Activated CD8-positive, alpha-beta memory T cell treated with anti-CD3 and anti-CD28 coated beads, Interleukin-2, amount 10 ng/mL, durations not matched to agents 7 days and 5 days (primary cell): Measurements from ENCODE around the gene GSDME. TPM values are rescaled to one million over a fixed set of nuclear protein-coding genes. Genes with fewer than 3 reads are reported as not detected.
A peak's percentile ranks its signal among the peaks of the same experiment; 100 is the strongest.

Source experiments
- ATAC-seq: fragments of 150-1000 bp; cut with Tn5 transposase; one replicate; pipeline ENCODE4 v1.10.0; 2021; ENCODE audit warnings: moderate library complexity
- CTCF ChIA-PET: fragments of 350-600 bp; sonication (Branson Sonifier 250); formaldehyde crosslinking; loops from one replicate; lab custom pipeline; 2021; ENCODE audit warnings: antibody characterized with exemption; lab: Charles Lee
- DNase-seq: peaks from one replicate; pipeline ENCODE4 v3.0.0-alpha.2; 2020
- H3K27ac Mint-ChIP-seq: one replicate; pipeline ENCODE4 v1.8.0; 2021; ENCODE audit warnings: mild to moderate bottlenecking, mixed read lengths
- H3K27me3 Mint-ChIP-seq: one replicate; pipeline ENCODE4 v1.8.0; 2021; ENCODE audit warnings: mixed read lengths
- H3K36me3 Mint-ChIP-seq: one replicate; pipeline ENCODE4 v1.8.0; 2021; ENCODE audit warnings: mild to moderate bottlenecking, mixed read lengths
- H3K4me1 Mint-ChIP-seq: one replicate; pipeline ENCODE4 v1.8.0; 2021; ENCODE audit warnings: mixed read lengths
- H3K4me3 Mint-ChIP-seq: one replicate; pipeline ENCODE4 v1.8.0; 2021; ENCODE audit warnings: mild to moderate bottlenecking, moderate library complexity, mixed read lengths
- H3K9me3 Mint-ChIP-seq: one replicate; pipeline ENCODE4 v1.8.0; 2022; ENCODE audit warnings: low read depth, mixed read lengths
- total RNA-seq, 2 experiments: library from RNA; stranded (reverse); gene quantifications; one replicate each; pipeline ENCODE4 v1.2.3, GENCODE V29; 2021

The GSDME gene
- total RNA-seq, 2 experiments from 2014 or later: 0.96 to 4.5 TPM

GRCh38 chr7:24731313-24731712 lies 26.0 kb downstream of the GSDME start:
- CTCF ChIA-PET: interaction anchor here (1.1 to 1.3 kb wide), 2 partner anchors 34 to 367 kb away, joined by 3 to 4 read pairs; no protein-coding TSS in a partner anchor
- no peak for ATAC-seq
- Mint-ChIP-seq H3K9me3 (peaks cover 2% of the 10 kb centered on the region), H3K4me1 (peaks cover 22% of the 10 kb centered on the region), H3K27ac (no peak overlapping the region), H3K36me3 (peaks cover 2% of the 10 kb centered on the region), H3K27me3 (peaks cover 55% of the 10 kb centered on the region), H3K4me3 (no peak overlapping the region)
- DNase-seq: no peak

GRCh38 chr7:24730018-24730369 lies 27.3 kb downstream of the GSDME start:
- ATAC-seq: no peak
- CTCF ChIA-PET: interaction anchor here (1.3 kb wide), 1 partner anchor 368 kb away, joined by 4 read pairs; no protein-coding TSS in a partner anchor
- Mint-ChIP-seq H3K9me3 (no peaks in the 10 kb centered on the region), H3K4me3 (no peak overlapping the region), H3K4me1 (peaks cover 22% of the 10 kb centered on the region), H3K27ac (no peak overlapping the region), H3K27me3 (peaks cover 54% of the 10 kb centered on the region), H3K36me3 (no peaks in the 10 kb centered on the region)
- DNase-seq: no peak

- CTCF ChIA-PET: no interaction called here
- DNase-seq (peak; percentile 36), ATAC-seq (no peak)
- Mint-ChIP-seq H3K27ac (no peak overlapping the region), H3K36me3 (no peaks in the 10 kb centered on the region), H3K27me3 (peaks cover 53% of the 10 kb centered on the region), H3K4me3 (no peak overlapping the region), H3K4me1 (peaks cover 22% of the 10 kb centered on the region), H3K9me3 (no peaks in the 10 kb centered on the region)
Observed at GRCh38 chr7:24729365-24730017, 27.8 kb downstream of the GSDME start.

- Mint-ChIP-seq H3K27me3 (peaks cover 48% of the 10 kb centered on the region), H3K4me3 (no peak overlapping the region), H3K4me1 (peaks cover 22% of the 10 kb centered on the region), H3K27ac (no peak overlapping the region), H3K9me3 (no peaks in the 10 kb centered on the region), H3K36me3 (no peaks in the 10 kb centered on the region)
- peak; percentile 42 for ATAC-seq
- CTCF ChIA-PET: no interaction called here
- peak; percentile 41 for DNase-seq
Observed at GRCh38 chr7:24728503-24729364, 28.5 kb downstream of the GSDME start.

GRCh38 chr7:24728121-24728500 lies 29.2 kb downstream of the GSDME start:
- Mint-ChIP-seq H3K4me3 (no peak overlapping the region), H3K4me1 (peaks cover 22% of the 10 kb centered on the region), H3K27ac (no peak overlapping the region), H3K36me3 (no peaks in the 10 kb centered on the region), H3K9me3 (no peaks in the 10 kb centered on the region), H3K27me3 (peaks cover 49% of the 10 kb centered on the region)
- ATAC-seq (no peak), DNase-seq (no peak)
- CTCF ChIA-PET: no interaction called here

- CTCF ChIA-PET: interaction anchor here (2.0 kb wide), 1 partner anchor 367 kb away, joined by 5 read pairs; no protein-coding TSS in a partner anchor
- Mint-ChIP-seq H3K4me1 (peaks cover 22% of the 10 kb centered on the region), H3K27ac (no peak overlapping the region), H3K4me3 (no peak overlapping the region), H3K27me3 (peaks cover 48% of the 10 kb centered on the region), H3K9me3 (no peaks in the 10 kb centered on the region), H3K36me3 (no peaks in the 10 kb centered on the region)
- DNase-seq (no peak), ATAC-seq (peak; percentile 23)
Observed at GRCh38 chr7:24727154-24728120, 29.8 kb downstream of the GSDME start.

- CTCF ChIA-PET: interaction anchor here (1.4 to 2.0 kb wide), 2 partner anchors 10 to 369 kb away, joined by 4 to 5 read pairs; no protein-coding TSS in a partner anchor
- Mint-ChIP-seq H3K9me3 (no peaks in the 10 kb centered on the region), H3K27me3 (peaks cover 51% of the 10 kb centered on the region), H3K27ac (no peak overlapping the region), H3K36me3 (no peaks in the 10 kb centered on the region), H3K4me3 (no peak overlapping the region), H3K4me1 (peaks cover 22% of the 10 kb centered on the region)
- no peak for ATAC-seq
- no peak for DNase-seq
Observed at GRCh38 chr7:24725554-24726241, 31.6 kb downstream of the GSDME start.

GRCh38 chr7:24724451-24725190 lies 32.6 kb downstream of the GSDME start:
- DNase-seq: no peak
- no peaks in the 10 kb centered on the region for H3K36me3 Mint-ChIP-seq
- H3K4me3 Mint-ChIP-seq: no peak overlapping the region
- CTCF ChIA-PET: interaction anchor here (1.4 to 2.0 kb wide), 2 partner anchors 9 to 370 kb away, joined by 4 to 5 read pairs; no protein-coding TSS in a partner anchor
- peaks cover 22% of the 10 kb centered on the region for H3K4me1 Mint-ChIP-seq
- ATAC-seq: no peak
- H3K27me3 Mint-ChIP-seq: peaks cover 53% of the 10 kb centered on the region
- no peak overlapping the region for H3K27ac Mint-ChIP-seq
- H3K9me3 Mint-ChIP-seq: no peaks in the 10 kb centered on the region

GRCh38 chr7:24723178-24723530 lies 34.1 kb downstream of the GSDME start:
- H3K27me3 Mint-ChIP-seq: peaks cover 46% of the 10 kb centered on the region
- H3K4me1 Mint-ChIP-seq: peaks cover 14% of the 10 kb centered on the region
- no peaks in the 10 kb centered on the region for H3K9me3 Mint-ChIP-seq
- no peak overlapping the region for H3K4me3 Mint-ChIP-seq
- ATAC-seq (no peak), DNase-seq (no peak)
- CTCF ChIA-PET: no interaction called here
- H3K36me3 Mint-ChIP-seq: no peaks in the 10 kb centered on the region
- H3K27ac Mint-ChIP-seq: no peak overlapping the region

- CTCF ChIA-PET: no interaction called here
Observed at GRCh38 chr7:24722386-24723177, 34.7 kb downstream of the GSDME start.

GRCh38 chr7:24721481-24722001 lies 35.7 kb downstream of the GSDME start:
- Mint-ChIP-seq H3K27ac (no peak overlapping the region), H3K4me1 (peaks cover 1% of the 10 kb centered on the region), H3K36me3 (no peaks in the 10 kb centered on the region), H3K9me3 (no peaks in the 10 kb centered on the region), H3K4me3 (no peak overlapping the region), H3K27me3 (peaks cover 47% of the 10 kb centered on the region)
- CTCF ChIA-PET: no interaction called here
- ATAC-seq (no peak), DNase-seq (no peak)

More at GRCh38 chr7:24722386-24723177, 34.7 kb downstream of the GSDME start:
- H3K36me3 Mint-ChIP-seq: no peaks in the 10 kb centered on the region
- H3K27ac Mint-ChIP-seq: no peak overlapping the region
- peaks cover 41% of the 10 kb centered on the region for H3K27me3 Mint-ChIP-seq
- no peaks in the 10 kb centered on the region for H3K9me3 Mint-ChIP-seq
- no peak overlapping the region for H3K4me3 Mint-ChIP-seq
- H3K4me1 Mint-ChIP-seq: peaks cover 10% of the 10 kb centered on the region
- no peak for DNase-seq
- no peak for ATAC-seq
